HCT116 (cell line): ENCODE results near the gene ADCY6.

Experiments used
- CBX3 ChIP-seq: IDR thresholded peaks from 2 replicates; pipeline ENCODE4 v1.6.1; 2012; ENCODE audit warnings: low read depth
- CEBPB ChIP-seq: IDR thresholded peaks from 2 replicates; pipeline ENCODE4 v1.6.1; 2012; ENCODE audit warnings: low read depth
- EGR1 ChIP-seq: IDR thresholded peaks from 2 replicates; pipeline ENCODE4 v1.6.1; 2012; ENCODE audit warnings: low read depth
- EZH2 ChIP-seq: fragments of 200-600 bp; sonication (generic); IDR thresholded peaks from 2 replicates; pipeline ENCODE4 v1.6.1; 2017; ENCODE audit warnings: antibody characterized with exemption, mixed run types
- EZH2phosphoT487 ChIP-seq: fragments of 200-600 bp; IDR thresholded peaks from 2 replicates; pipeline ENCODE4 v1.6.1; 2018; ENCODE audit warnings: antibody characterized with exemption, borderline replicate concordance
- JUND ChIP-seq: IDR thresholded peaks from 2 replicates; pipeline ENCODE4 v1.6.1; 2012
- POLR2A ChIP-seq: IDR thresholded peaks from 2 replicates; pipeline ENCODE4 v1.7.0; 2011; ENCODE audit warnings: borderline replicate concordance; ENCODE audit not compliant: insufficient read depth, insufficient read length; ENCODE audit errors: extremely low read depth
- SP1 ChIP-seq: IDR thresholded peaks from 2 replicates; pipeline ENCODE4 v1.6.1; 2012; ENCODE audit warnings: low read depth
- TF ChIP-seq, protein P1 (sequence below), 3 experiments: fragments of 200-600 bp in 1 of 3; sonication (generic) in 1 of 3; IDR thresholded peaks in 2 of 3; conservative IDR thresholded peaks in 1 of 3; 2 replicates each; pipeline ENCODE4 v1.5.1; 2012 to 2017; ENCODE audit warnings: low read depth in 2 of 3, low read length in 2 of 3, antibody characterized with exemption in 1 of 3, borderline replicate concordance in 1 of 3, control low read depth in 1 of 3, mild to moderate bottlenecking in 1 of 3, mixed read lengths in 1 of 3, mixed run types in 1 of 3, moderate library complexity in 1 of 3; ENCODE audit not compliant: insufficient read depth in 1 of 3
- TF ChIP-seq, protein P2 (sequence below): IDR thresholded peaks from 2 replicates; pipeline ENCODE4 v1.6.1; 2012; ENCODE audit warnings: low read depth
- TF ChIP-seq, protein P3 (sequence below): IDR thresholded peaks from 2 replicates; pipeline ENCODE4 v1.6.1; 2012

DNA sequence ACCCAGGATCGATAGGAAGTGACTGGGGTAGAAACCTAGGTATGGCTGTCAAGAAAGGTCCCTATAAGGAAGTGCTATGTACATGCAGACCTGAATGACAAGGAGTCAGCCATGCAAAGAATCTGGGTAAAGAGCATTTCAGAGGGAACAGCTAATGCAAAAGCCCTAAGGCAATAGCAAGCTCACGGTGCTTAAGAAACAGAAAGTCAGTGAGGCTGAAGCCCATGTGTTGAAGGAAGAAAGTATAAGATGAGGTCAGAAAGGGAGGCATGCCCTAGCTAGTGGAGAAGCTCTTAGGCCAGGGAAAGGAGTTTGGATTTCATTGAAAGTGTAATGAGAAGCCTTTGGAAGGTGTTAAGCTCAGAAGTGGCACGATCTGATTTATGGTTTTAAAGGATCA lies 6.0 kb upstream of the ADCY6 start:
- TF ChIP-seq POLR2A (no peak), EZH2phosphoT487 (no peak), SP1 (no peak), CEBPB (no peak), CBX3 (no peak), EGR1 (no peak), EZH2 (no peak), JUND (no peak)
- TF ChIP-seq, protein P1, sequence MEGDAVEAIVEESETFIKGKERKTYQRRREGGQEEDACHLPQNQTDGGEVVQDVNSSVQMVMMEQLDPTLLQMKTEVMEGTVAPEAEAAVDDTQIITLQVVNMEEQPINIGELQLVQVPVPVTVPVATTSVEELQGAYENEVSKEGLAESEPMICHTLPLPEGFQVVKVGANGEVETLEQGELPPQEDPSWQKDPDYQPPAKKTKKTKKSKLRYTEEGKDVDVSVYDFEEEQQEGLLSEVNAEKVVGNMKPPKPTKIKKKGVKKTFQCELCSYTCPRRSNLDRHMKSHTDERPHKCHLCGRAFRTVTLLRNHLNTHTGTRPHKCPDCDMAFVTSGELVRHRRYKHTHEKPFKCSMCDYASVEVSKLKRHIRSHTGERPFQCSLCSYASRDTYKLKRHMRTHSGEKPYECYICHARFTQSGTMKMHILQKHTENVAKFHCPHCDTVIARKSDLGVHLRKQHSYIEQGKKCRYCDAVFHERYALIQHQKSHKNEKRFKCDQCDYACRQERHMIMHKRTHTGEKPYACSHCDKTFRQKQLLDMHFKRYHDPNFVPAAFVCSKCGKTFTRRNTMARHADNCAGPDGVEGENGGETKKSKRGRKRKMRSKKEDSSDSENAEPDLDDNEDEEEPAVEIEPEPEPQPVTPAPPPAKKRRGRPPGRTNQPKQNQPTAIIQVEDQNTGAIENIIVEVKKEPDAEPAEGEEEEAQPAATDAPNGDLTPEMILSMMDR (IDR thresholded peaks at IDR 0.05 in 2 of 3, conservative IDR thresholded peaks at IDR 0.05 in 1 of 3; ENCODE audit: borderline replicate concordance in 1 of 3, insufficient read depth in 1 of 3, low read depth in 2 of 3, low read length in 2 of 3) = no peak
- TF ChIP-seq, protein P2, sequence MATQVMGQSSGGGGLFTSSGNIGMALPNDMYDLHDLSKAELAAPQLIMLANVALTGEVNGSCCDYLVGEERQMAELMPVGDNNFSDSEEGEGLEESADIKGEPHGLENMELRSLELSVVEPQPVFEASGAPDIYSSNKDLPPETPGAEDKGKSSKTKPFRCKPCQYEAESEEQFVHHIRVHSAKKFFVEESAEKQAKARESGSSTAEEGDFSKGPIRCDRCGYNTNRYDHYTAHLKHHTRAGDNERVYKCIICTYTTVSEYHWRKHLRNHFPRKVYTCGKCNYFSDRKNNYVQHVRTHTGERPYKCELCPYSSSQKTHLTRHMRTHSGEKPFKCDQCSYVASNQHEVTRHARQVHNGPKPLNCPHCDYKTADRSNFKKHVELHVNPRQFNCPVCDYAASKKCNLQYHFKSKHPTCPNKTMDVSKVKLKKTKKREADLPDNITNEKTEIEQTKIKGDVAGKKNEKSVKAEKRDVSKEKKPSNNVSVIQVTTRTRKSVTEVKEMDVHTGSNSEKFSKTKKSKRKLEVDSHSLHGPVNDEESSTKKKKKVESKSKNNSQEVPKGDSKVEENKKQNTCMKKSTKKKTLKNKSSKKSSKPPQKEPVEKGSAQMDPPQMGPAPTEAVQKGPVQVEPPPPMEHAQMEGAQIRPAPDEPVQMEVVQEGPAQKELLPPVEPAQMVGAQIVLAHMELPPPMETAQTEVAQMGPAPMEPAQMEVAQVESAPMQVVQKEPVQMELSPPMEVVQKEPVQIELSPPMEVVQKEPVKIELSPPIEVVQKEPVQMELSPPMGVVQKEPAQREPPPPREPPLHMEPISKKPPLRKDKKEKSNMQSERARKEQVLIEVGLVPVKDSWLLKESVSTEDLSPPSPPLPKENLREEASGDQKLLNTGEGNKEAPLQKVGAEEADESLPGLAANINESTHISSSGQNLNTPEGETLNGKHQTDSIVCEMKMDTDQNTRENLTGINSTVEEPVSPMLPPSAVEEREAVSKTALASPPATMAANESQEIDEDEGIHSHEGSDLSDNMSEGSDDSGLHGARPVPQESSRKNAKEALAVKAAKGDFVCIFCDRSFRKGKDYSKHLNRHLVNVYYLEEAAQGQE = no peak
- TF ChIP-seq, protein P3, sequence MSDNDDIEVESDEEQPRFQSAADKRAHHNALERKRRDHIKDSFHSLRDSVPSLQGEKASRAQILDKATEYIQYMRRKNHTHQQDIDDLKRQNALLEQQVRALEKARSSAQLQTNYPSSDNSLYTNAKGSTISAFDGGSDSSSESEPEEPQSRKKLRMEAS = no peak
